Body of pancreas (tissue), 4 donors: ENCODE data around the gene SLC2A10. TPM values are rescaled to one million over a fixed set of nuclear protein-coding genes. Genes with fewer than 3 reads are reported as not detected.
A peak's percentile ranks its signal among the peaks of the same experiment; 100 is the strongest.

ENCODE experiments used
- ATAC-seq: fragments of 150-250 bp; one replicate; pipeline ENCODE4 v1.9.1; 2016
- DNase-seq, 4 donors: peaks; one replicate each; pipeline ENCODE4 v3.0.0-alpha.2; 2019
- H3K27ac ChIP-seq, 4 donors: fragments of 200-600 bp; sonication (generic); 1 replicate in 3 of 4; 2 replicates in 1 of 4; pipeline versions ENCODE4 v1.5.1 to v1.6.1; 2016 to 2019; ENCODE audit warnings: mild to moderate bottlenecking in 1 of 4, mixed read lengths in 1 of 4, moderate library complexity in 1 of 4
- H3K27me3 ChIP-seq, 2 donors: fragments of 200-600 bp; sonication (generic); one replicate each; pipeline ENCODE4 v1.6.0; 2016; ENCODE audit warnings: mild to moderate bottlenecking in 1 of 2
- H3K36me3 ChIP-seq, 2 donors: fragments of 200-600 bp; sonication (generic); replicated peaks in 1 of 2; 2 replicates each; pipeline ENCODE4 v1.5.1; 2016; ENCODE audit warnings: low read depth in 2 of 2; ENCODE audit not compliant: insufficient read depth in 1 of 2
- H3K4me1 ChIP-seq: fragments of 200-600 bp; sonication (generic); one replicate; pipeline ENCODE4 v1.6.0; 2016
- H3K4me3 ChIP-seq, 2 donors: fragments of 200-600 bp; sonication (generic); 1 replicate in 1 of 2; 2 replicates in 1 of 2; pipeline ENCODE4 v1.5.1; 2016 to 2019
- H3K9me3 ChIP-seq, 3 donors: fragments of 200-600 bp; sonication (generic); 1 replicate in 2 of 3; 2 replicates in 1 of 3; pipeline ENCODE4 v1.5.1; 2016
- CTCF ChIP-seq, 7 experiments: fragments of 450-650 bp in 4 of 7; fragments of 200-600 bp in 3 of 7; sonication (generic) in 3 of 7; IDR thresholded peaks; one replicate each; pipeline ENCODE4 v1.5.1; 2016 to 2019; ENCODE audit warnings: antibody characterized with exemption in 7 of 7
- POLR2A ChIP-seq, 3 donors: fragments of 450-650 bp; IDR thresholded peaks; one replicate each; pipeline ENCODE4 v1.6.1; 2016; ENCODE audit warnings: antibody characterized with exemption in 3 of 3, mild to moderate bottlenecking in 2 of 3
- WGBS, 2 donors: methylation state at CpG; one replicate each; pipeline ENCODE4 v1.1.5; 2017; 5-methylcytosine and 5-hydroxymethylcytosine counted together
- intact Hi-C: fragments of 100-400 bp; cut with DNase I; formaldehyde crosslinking; loops from one replicate; pipeline ENCODE4 v1.15.1; 2023
- total RNA-seq, 2 donors: library from RNA; depleted of rRNA; stranded (reverse); fragments of >200 nt; gene quantifications; one replicate each; pipeline ENCODE4 v1.1.0, GENCODE V29; 2016

The SLC2A10 gene
- total RNA-seq, 2 donors from 2014 or later: 12.2 to 95.3 TPM

- no peaks in the 10 kb centered on the region for H3K27me3 ChIP-seq
- H3K4me3 ChIP-seq: no peak overlapping the region
- TF ChIP-seq CTCF (IDR thresholded peaks at IDR 0.05) (no peak), POLR2A (IDR thresholded peaks at IDR 0.05) (no peak)
- H3K36me3 ChIP-seq: no peaks in the 10 kb centered on the region
- 45 to 65% methylated on average over 6 of the region's 6 CpGs for WGBS, 2 donors
- no peaks in the 10 kb centered on the region for H3K9me3 ChIP-seq
- intact Hi-C loops: no loop called here
- no peak for ATAC-seq
- H3K27ac ChIP-seq: no peak overlapping the region
- no peak for DNase-seq
- no peaks in the 10 kb centered on the region for H3K4me1 ChIP-seq
These were observed 61.7 kb downstream of the SLC2A10 start for GRCh38 chr20:46771195-46771588.

- 59 to 60% methylated on average over 10 of the region's 10 CpGs for WGBS, 2 donors
- Histone ChIP-seq H3K27me3 (no peaks in the 10 kb centered on the region), H3K4me3 (no peak overlapping the region), H3K36me3 (no peaks in the 10 kb centered on the region), H3K27ac (no peak overlapping the region), H3K9me3 (no peaks in the 10 kb centered on the region), H3K4me1 (no peaks in the 10 kb centered on the region)
- no peak for ATAC-seq
- TF ChIP-seq POLR2A (IDR thresholded peaks at IDR 0.05) (no peak), CTCF (IDR thresholded peaks at IDR 0.05) (no peak)
- intact Hi-C loops: no loop called here
- DNase-seq: no peak
These were observed 63.5 kb downstream of the SLC2A10 start for GRCh38 chr20:46772901-46773300.

- Histone ChIP-seq H3K9me3 (no peaks in the 10 kb centered on the region), H3K4me3 (no peak overlapping the region), H3K4me1 (no peaks in the 10 kb centered on the region), H3K27ac (no peak overlapping the region), H3K27me3 (no peaks in the 10 kb centered on the region), H3K36me3 (no peaks in the 10 kb centered on the region)
- TF ChIP-seq CTCF (IDR thresholded peaks at IDR 0.05): no peak
- no peak for TF ChIP-seq POLR2A (IDR thresholded peaks at IDR 0.05)
- WGBS, 2 donors: 55 to 57% methylated on average over 9 of the region's 9 CpGs
- intact Hi-C loops: no loop called here
- peak in 1 of 4 donors; percentile 12 for DNase-seq
- no peak for ATAC-seq
These were observed 64.2 kb downstream of the SLC2A10 start for GRCh38 chr20:46773680-46774079.

- H3K4me3 ChIP-seq: no peak overlapping the region
- DNase-seq: no peak
- TF ChIP-seq POLR2A (IDR thresholded peaks at IDR 0.05): no peak
- TF ChIP-seq CTCF (IDR thresholded peaks at IDR 0.05): no peak
- WGBS, 2 donors: 26 to 30% methylated on average over 2 of the region's 2 CpGs
- no peaks in the 10 kb centered on the region for H3K27me3 ChIP-seq
- no peak for ATAC-seq
- H3K4me1 ChIP-seq: no peaks in the 10 kb centered on the region
- no peak overlapping the region for H3K27ac ChIP-seq
- intact Hi-C loops: no loop called here
- H3K36me3 ChIP-seq: no peaks in the 10 kb centered on the region
- H3K9me3 ChIP-seq: no peaks in the 10 kb centered on the region
These were observed 64.8 kb downstream of the SLC2A10 start for GRCh38 chr20:46774236-46774635.

- Histone ChIP-seq H3K36me3 (no peaks in the 10 kb centered on the region), H3K27ac (no peak overlapping the region), H3K4me3 (no peak overlapping the region), H3K4me1 (no peaks in the 10 kb centered on the region), H3K9me3 (no peaks in the 10 kb centered on the region), H3K27me3 (no peaks in the 10 kb centered on the region)
- ATAC-seq (no peak), DNase-seq (no peak)
- WGBS, 2 donors: 77 to 80% methylated on average over 9 of the region's 9 CpGs
- TF ChIP-seq CTCF (IDR thresholded peaks at IDR 0.05) (no peak), POLR2A (IDR thresholded peaks at IDR 0.05) (no peak)
- intact Hi-C loops: no loop called here
These were observed 65.6 kb downstream of the SLC2A10 start for GRCh38 chr20:46774943-46775560.
